CD4-positive, alpha-beta T cell treated with Interleukin-4 for 4 hours (primary cell): ENCODE measurements around the gene PLBD2.

Source experiments
- DNase-seq: peaks from one replicate; pipeline ENCODE4 v3.0.0-alpha.2; 2020

Gene PLBD2

DNA sequence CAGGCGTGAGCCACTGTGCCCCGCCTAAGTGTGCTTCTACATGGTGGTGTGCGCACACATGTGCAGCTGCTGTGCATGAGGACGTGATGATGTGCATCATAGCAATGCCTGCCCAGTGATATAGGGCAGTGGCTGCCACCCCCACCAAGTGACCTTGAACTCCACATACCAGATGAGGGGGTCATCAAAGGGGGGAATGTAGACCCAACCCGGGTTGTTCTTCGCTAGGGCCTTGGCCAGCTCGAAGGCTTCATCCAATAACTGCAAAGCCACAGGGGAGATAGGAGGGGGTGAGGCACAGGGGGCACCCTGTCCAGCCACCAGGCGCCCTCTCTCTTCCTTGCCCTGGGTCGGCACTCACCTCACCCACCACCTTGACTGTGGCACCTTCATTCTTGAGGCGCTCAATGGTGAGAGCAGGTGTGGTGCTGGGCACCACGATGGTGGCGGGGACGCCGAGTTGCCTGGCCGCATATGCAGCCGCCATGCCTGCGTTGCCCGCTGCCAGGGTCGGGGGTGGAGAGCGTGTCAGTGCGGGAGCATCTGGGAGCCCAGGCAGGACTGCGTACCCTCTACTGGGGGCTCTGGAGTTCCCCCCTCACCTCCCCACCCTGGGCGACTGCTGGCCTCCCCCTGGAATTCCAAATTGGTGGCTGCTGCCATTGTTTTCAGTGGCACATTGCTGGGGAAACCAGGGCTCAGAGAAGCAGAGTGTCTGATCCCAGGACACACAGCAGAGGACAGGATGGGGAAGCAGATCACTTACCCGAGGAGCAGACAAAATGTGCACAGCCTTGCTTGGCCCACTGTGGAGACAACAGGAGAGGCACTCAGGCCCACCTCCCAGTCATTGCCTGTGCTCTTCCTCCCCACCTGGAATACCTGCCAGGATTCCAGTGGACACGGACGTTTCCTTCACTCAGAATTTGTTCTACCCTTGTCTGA is 40.2 kb downstream of the PLBD2 start:
- DNase-seq: no peak

DNA sequence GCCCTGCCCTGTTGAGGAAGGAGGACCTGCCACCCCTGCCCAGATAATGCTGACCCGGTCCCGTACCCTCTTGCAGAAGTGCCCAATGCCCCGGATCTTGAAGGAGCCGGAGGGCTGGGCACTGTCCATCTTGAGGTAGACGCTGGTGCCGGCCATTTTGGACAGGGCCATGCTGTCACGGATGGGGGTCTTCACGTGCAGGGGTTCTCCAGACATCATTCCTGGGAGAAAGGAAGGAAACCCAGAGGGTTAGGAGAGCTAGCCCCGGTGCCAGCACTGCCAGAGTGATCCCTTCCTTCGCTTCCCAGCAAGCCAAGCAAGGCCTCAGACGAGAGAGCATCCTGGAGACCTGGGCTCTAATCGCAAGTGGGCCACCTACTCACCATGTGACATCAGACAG is 41.1 kb downstream of the PLBD2 start:
- DNase-seq: no peak

DNA sequence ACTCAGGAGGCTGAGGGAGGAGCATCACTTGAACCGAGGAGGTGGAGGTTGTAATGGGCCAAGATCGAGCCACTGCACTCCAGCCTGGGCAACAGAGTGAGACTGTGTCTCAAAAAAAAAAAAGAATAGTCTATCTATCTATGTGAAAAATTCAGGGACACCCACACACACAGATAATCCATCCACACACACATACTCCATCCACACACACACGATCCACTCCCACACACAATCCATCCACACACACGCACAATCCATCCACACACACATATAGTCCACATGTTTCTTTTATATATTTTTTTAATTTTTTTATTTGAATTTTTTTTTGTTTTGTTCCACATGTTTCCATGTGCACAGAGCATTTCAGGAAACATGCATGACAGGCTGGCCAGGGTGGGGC is 42.0 kb downstream of the PLBD2 start:
- no peak for DNase-seq

DNA sequence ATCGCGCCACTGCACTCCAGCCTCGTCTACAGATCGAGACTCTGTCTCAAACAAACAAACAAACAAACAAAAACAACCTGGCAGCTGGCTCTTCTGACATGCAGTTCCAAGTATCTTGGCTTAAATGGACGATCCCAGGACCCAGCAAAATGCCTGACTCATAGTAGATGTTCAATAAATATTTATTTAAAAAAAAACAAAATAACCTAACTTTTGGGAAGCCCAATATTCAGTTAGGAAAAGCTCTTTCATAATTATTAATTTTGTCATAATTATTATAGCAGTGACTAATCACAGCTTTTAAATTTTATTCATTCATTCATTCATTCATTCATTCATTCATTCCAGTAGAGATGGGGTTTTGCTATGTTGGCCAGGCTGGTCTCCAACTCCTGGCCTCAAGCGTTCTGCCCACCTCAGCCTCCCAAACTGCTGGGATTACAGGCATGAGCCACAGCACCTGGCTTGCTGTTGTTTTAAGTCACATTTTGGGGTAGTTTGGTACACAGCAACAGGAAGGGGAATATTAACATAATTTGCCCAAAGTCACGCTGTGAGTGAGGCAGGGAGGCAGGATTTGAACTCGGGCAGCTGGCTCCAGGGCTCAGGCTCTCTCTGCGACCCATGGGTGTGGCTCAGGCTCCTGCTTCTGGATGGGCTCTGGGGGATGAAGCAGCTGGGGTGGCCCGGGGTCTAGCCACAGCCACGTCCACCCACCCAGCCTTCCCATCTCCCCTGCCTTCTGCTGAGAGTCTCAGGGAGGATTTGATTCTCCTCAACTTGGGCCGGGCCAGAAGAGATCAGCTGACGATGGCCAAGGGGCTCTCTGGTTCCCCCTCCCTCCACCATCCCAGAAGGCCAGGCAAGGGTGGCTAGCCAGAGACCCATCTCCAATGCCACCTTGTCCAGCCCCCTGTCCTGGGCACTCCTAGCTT is 42.9 kb downstream of the PLBD2 start:
- no peak for DNase-seq

DNA sequence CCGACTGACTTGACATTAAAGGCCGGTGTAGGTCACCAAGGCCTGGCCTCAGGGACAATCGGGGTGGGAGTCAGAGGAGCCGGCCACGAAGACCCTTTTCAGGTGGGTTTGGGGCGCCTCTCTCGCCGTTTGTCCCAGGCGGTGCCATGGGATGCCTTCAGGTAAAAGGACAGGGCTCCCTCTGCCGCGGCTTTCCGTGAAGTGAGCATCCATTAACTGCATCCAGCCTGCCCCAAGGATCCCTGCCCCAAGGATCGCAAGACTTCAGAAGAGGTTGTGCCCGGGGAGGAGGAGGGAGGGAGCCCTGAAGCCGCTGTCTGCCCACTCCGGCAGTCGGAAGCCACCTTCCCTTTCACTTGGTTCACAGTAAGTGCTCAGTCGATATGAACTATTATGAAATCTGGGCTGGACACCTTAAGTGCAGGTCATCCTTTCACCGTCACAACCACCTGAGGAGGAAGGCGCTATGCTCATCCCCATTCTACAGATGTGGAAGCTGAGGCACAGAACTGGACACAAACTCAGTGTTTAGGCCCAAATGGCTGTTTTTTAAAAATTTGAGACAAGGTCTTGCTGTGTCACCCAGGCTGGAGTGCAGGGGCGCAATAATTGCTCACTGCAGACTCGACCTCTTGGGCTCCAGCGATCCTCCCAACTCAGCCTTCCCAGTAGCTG is 44.3 kb downstream of the PLBD2 start:
- DNase-seq: no peak

DNA sequence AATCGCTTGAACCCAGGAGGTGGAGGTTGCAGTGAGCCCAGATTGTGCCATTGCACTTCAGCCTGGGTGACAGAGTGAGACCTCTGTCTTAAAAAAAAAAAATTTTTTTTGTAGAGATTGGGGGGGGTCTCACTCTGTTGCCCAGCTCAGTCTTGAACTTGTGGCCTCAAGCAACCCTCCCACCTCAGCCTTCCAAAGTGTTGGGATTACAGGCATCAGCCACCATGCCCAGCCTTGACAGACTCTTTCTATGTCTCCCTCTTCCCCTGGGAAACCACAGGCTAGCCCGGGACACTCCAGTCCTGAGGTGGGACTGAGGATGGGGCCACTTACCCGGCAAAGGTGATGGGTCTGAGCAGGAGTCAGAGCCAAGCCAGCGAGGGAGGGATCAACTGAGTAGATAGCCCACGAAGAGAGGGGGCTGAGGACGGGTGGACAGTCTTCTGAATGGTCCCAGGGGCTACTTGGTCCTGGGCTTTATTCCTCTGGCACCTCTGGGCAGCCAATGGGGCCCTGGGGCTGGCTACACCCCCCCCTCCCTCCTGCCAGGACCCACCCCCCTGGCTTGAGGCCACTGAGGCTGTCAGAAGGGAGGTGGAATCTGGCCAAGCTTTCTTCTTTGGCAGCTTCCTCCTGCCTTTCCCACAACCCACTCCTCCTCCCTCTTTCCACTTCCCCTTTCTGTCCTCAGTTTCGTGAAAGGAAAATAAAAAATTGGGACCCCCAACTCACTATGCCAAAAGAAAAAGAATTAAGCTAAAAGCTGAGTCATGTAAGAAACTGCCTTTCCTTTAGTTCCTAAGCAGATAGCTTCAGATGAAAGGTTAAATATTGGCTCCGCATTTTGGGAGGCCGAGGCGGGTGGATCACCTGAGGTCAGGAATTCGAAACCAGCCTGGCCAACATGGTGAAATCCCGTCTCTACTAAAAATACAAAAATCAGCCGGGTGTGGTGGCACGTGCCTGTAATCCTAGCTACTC is 45.3 kb downstream of the PLBD2 start, which contains the start of gene SDS:
TSS of gene SDS (minus strand) at position 453 of the 981 bp plus-strand sequence. CDS start 4,179 bp downstream, outside the sequence.
- no peak for DNase-seq

DNA sequence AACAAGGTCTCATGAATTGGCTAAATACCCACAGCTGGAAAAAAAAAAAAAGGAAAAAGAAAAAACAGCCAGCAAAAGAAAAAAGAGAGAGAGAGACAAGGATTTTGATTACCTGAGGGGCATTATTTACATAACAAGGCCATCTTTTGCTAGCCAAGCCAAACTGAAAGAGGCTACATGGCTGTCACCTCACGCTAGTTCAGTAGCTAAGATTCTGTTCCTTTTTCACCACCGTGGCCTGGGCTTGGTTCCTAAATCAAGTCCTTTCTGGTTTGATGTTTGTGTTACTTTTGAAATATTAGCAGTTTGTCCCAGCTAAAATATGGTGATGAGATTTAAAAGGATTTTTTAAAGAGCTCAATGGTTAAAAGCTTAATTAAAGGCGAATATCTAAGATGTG is 47.3 kb downstream of the PLBD2 start:
- DNase-seq: no peak

DNA sequence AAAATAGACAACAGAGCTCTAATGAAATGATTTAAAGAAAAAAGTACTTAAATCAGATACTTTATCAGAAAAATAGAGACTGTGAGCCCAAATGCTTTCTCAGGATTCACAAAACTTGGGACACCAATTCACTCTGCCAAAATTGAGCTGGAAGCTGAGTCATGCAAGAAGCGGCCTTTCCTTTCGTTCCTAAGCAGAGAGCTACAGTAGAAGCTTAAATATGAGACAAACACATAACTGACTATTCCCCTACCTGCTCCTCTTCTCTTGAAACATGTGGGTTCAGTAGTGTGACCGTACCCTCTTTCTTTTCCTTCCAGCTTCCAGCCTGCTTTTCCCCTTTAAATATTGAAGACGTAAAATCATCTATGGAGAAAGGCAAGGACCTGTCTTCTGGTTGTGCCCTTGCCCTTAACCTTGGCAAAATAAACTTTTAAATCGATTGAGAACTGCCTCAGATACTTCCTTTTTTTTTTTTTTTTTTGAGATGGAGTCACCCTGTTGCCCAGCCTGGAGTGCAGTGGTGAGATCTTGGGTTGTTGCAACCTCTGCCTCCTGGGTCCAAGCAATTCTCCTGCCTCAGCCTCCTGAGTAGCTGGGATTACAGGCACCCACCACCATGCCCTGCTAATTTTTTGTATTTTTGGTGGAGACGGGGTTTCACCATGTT is 49.7 kb downstream of the PLBD2 start:
- no peak for DNase-seq

DNA sequence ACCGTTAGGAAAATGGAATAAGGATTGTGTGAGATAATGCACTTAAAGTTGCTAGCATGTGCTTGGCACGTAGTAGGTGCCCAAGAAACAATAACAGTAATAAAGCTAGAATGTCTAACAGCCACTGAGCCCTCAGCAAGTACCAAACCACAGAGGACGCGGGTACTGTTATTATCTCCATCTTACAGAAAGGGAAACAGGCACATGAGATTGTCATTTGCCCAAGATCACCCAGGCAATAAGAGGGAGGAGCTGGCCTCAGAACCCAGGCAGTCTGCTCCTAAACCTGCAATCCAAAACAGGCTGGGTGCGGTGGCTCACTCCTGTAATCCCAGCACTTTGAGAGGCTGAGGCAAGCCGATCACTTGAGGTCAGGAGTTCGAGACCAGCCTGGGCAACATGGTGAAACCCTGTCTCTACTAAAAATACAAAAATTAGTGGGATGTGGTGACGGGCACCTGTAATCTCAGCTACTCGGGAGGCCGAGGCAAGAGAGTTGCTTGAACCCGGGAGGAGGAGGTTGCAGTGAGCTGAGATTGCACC is 50.4 kb downstream of the PLBD2 start:
- no peak for DNase-seq

DNA sequence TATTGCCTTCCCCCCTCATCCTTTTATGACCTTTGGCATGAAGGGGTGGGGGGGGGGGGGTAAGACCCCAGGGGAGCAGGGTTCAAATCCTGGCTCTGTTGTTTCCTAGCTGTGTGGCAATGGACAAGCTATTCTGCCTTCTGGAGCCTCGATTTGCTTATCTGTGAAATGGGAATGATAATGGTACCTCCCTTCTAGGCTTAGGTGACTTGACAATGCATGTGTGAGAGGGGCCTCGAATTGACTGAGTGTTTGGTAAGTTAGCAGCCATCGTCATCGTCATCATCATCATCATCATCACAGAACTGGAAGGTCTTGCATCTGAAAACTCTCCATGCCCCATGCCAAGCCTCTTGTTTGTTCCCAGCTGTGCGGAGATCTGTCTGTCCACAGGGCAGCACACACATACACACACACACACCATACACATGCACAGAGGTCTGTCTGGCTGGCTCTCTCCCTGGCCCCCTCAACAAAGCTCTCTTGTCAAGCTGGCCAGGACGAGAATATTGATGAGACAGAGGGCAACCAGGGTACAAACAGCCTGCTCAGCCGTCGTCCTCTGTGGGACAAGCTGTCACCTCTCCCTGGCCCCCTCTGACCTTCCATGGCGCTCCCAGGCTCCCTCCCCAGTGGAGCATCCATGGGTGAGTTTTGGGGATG is 51.2 kb downstream of the PLBD2 start:
- DNase-seq: no peak

DNA sequence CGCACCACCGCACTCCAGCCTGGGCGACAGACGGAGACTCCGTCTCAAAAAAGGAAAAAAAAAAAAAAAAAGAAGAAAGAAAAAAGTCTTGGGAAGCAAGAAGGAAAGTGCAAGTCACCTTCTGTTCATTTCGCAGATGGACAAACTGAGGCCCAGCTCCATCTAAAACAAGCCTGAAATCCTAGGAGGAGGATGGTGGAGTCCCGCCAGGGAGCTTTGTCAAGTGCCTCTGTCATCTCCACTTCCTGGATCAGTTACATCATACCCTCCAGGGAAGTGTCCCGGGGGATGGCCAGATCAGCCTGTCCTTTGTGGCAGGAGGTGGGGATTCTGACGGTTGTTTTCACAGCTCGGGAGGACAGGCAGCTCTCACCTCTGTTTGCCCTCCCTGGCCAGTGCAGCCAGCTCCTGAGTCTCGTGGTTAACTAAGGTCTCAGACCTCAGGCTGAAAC is 55.1 kb downstream of the PLBD2 start:
- no peak for DNase-seq

DNA sequence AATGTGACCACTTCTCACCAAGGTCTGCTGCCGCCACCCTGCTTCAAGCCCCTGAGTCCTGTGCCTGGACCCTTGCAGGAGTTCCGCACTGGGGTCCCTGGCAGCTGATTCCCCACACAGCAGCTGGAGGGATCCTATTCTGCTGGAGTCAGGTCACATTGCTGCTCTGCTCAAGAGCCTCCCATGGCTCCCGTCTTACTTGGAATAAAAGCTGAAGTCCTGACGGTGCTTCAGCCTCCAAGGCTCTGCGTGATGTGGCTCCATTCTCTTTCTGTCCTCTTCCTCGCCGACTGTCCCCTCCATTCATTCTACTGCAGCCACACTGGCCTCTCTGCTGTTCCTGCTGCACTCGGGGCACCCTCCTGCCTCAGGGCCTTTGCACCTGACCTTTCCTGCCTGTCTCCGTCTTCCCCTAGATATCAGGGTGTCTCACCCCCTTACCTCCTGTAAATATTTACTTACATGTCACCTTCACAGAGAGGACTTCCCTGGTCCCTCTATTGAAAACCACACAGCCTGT is 56.2 kb downstream of the PLBD2 start:
- no peak for DNase-seq

DNA sequence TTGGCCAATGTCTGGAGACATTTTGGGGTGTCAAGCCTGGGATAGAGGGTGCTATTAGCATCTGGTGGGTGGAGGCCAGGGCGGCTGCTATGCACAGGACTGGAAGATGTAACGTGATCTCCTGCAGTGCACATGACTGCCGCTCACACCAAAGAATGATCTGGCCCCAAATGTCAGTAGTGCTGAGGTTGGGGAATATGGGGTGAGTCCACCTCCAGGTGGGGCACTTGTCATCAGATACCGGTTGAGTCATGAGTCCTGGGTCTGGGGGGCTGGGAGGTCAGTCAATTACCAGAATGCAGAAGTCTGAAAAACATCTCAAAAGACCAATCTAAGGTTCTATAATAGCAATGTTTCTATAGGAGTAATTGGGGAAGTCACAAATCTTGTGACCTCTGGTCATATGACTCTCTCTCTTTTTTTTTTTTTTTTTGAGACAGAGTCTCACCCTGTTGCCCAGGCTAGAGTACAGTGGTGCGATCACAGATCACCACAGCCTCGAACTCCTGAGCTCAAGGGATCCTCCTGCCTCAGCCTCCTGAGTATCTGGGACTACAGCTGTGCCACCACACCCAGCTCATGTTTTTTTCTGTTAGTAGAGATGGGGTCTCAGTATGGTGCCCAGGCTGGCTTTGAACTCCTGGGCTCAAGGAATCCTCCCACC is 57.8 kb downstream of the PLBD2 start:
- DNase-seq: peak; percentile 2

DNA sequence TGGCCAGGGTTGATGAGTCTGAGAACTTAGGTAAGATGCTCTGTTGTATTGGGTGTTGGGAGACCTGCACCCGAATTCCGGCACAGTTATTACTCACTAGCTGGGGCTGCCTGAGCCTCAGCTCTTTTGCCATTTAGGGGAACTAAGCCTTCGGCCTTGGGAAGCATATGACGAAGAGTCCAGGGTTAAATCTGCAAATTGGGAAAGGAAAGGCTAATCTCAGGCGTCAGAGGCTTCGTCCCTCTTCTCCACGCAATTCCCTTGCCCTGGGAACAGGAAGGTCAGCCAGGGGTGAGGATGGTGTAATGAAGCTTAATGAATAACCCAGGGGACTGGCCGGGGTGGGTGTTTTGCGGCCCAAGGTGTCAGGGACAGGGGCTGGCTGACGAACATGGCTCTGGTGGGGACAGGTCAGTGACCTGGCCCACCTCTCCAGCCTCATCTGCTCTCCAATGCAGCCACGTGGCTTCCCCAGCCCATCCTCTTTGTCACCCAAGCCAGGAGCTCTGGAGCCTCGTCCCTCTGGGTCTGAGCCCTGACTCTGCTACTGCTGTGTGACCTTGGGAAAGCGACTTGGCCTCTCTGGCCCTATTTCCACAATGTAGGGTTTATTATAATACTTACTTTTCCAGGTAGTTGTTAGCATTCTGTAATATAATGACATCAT is 60.0 kb downstream of the PLBD2 start:
- DNase-seq: no peak

DNA sequence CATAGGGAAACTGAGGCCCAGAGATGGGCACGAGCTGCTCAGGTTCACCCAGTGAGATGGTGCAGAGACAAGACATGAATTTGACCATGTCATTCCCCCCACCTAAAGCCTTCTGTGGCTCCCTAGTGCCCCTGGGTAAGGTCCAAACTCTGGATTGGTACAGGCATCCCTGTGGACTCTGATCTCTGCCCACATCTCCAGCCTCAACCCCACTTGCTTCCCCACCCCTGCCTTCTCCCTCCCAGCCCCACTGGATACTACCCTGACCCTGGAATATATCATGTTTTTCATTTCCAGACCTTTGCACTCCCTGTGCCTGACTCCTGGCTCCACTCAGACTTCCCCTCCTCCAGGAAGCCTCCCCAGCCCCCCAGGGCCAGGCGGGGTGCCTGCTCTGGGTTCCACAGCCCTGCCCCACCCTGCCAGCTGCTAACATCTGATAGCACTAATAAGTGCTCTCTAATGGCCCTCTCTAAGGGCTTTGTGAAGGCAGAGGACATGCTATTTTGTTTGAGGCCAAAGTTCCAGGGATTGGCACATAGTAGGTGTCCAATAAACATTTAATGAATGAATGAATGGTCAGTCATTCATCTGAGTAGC is 62.7 kb downstream of the PLBD2 start:
- no peak for DNase-seq

DNA sequence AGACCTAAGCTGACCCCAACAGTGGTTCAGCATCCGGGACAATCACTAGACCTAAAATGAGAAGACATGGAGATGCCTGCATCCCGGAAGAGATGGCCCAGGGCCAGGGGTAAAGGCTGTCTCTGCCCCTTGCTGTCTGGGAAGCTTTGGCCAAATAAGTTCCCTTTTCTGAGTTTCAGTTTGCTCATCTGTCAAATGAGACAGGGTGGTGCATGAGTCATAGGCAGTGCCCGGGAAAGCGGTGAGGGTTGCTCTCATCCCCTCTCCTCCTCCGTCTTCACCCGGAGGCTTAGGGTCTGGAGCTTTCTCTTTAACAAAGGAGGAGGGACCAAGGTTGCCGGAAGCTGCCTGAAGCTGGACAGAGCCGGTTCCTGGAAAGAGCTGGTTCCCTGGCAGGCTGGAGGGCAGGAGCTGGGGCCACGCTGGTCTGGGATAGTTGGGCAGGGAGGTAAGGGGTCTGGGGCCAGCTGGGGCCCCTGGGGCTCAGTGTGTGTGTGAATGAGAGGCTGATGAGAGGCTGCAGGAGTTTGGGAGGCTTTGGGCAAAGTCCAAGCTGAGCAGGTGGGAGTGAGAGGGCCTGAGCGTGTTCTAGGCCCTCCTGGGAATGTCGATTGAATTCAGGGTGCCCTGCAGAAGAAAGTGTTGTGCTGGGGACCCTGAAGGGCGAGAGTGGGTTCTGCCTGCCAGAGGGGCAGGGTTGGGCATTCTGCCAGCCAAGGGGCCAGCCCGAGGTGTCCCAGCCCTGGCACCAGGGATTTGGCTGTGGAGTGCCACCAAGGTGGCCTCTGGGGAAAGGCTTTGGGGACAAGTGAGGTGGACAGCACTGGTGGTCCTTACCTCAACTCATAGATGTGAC is 63.9 kb downstream of the PLBD2 start, which contains the start of gene SDSL:
TSS of gene SDSL (plus strand) at position 351 of the 856 bp plus-strand sequence. CDS start 5,603 bp downstream, outside the sequence.
- peak; percentile 35 for DNase-seq
